Measurements from ENCODE around the gene KIF6. TPM values are rescaled to one million over a fixed set of nuclear protein-coding genes. Genes with fewer than 3 reads are reported as not detected.

The KIF6 gene
- total RNA-seq, 2 experiments from 2014 or later: not detected

GRCh38 chr6:39608652-39609345, 116.4 kb downstream of the KIF6 start:
- Mint-ChIP-seq H3K9me3 (no peaks in the 10 kb centered on the region), H3K4me3 (no peak overlapping the region), H3K27me3 (peaks cover 21% of the 10 kb centered on the region), H3K36me3 (ENCODE audit: low read depth) (no peaks in the 10 kb centered on the region), H3K27ac (no peak overlapping the region), H3K4me1 (ENCODE audit: low read depth) (no peaks in the 10 kb centered on the region)
- Histone ChIP-seq H3K9me3 (ENCODE audit: control insufficient read depth in 1 of 2, insufficient read depth in 1 of 2, low read length in 2 of 2) (no peaks in the 10 kb centered on the region), H3K27me3 (ENCODE audit: control insufficient read depth in 1 of 2, insufficient read depth in 2 of 2, low read length in 2 of 2) (no peaks in the 10 kb centered on the region), H3K4me3 (ENCODE audit: low read length) (no peak overlapping the region), H3K4me1 (ENCODE audit: insufficient read depth, low read length) (no peaks in the 10 kb centered on the region), H3K27ac (ENCODE audit: low read depth in 1 of 2, low read length in 2 of 2) (no peak overlapping the region), H3K36me3 (ENCODE audit: insufficient read depth, low read length) (no peaks in the 10 kb centered on the region)
- ATAC-seq (ENCODE audit: poor library complexity) (no peak), DNase-seq (no peak)
- TF ChIP-seq CTCF (IDR thresholded peaks at IDR 0.05): no peak
- intact Hi-C loops (cut with DNase I, micrococcal nuclease): no loop called here
- ChIA-PET CTCF (no interaction called here), POLR2A (no interaction called here)

- H3K9me3 ChIP-seq (ENCODE audit: control insufficient read depth in 1 of 2, insufficient read depth in 1 of 2, low read length in 2 of 2): no peaks in the 10 kb centered on the region
- ChIA-PET CTCF (no interaction called here), POLR2A (no interaction called here)
- no peaks in the 10 kb centered on the region for H3K36me3 Mint-ChIP-seq (ENCODE audit: low read depth)
- H3K27me3 Mint-ChIP-seq: peaks cover 31% of the 10 kb centered on the region
- H3K9me3 Mint-ChIP-seq: no peaks in the 10 kb centered on the region
- DNase-seq (no peak), ATAC-seq (ENCODE audit: poor library complexity) (no peak)
- H3K4me3 Mint-ChIP-seq: no peak overlapping the region
- intact Hi-C loops (cut with DNase I, micrococcal nuclease): no loop called here
- no peak for TF ChIP-seq CTCF (IDR thresholded peaks at IDR 0.05)
- no peak overlapping the region for H3K27ac Mint-ChIP-seq
- no peaks in the 10 kb centered on the region for H3K4me1 ChIP-seq (ENCODE audit: insufficient read depth, low read length)
- no peak overlapping the region for H3K4me3 ChIP-seq (ENCODE audit: low read length)
- no peak overlapping the region for H3K27ac ChIP-seq (ENCODE audit: low read depth in 1 of 2, low read length in 2 of 2)
- H3K4me1 Mint-ChIP-seq (ENCODE audit: low read depth): no peaks in the 10 kb centered on the region
- H3K27me3 ChIP-seq (ENCODE audit: control insufficient read depth in 1 of 2, insufficient read depth in 2 of 2, low read length in 2 of 2): no peaks in the 10 kb centered on the region
- no peaks in the 10 kb centered on the region for H3K36me3 ChIP-seq (ENCODE audit: insufficient read depth, low read length)
Measured at GRCh38 chr6:39602601-39603519, 122.3 kb downstream of the KIF6 start.

- CTCF ChIA-PET: no interaction called here
- no peak overlapping the region for H3K27ac ChIP-seq (ENCODE audit: low read depth in 1 of 2, low read length in 2 of 2)
- TF ChIP-seq CTCF (IDR thresholded peaks at IDR 0.05): no peak
- H3K27me3 ChIP-seq (ENCODE audit: control insufficient read depth in 1 of 2, insufficient read depth in 2 of 2, low read length in 2 of 2): no peaks in the 10 kb centered on the region
- no peaks in the 10 kb centered on the region for H3K9me3 Mint-ChIP-seq
- H3K27ac Mint-ChIP-seq: no peak overlapping the region
- peaks cover 36% of the 10 kb centered on the region for H3K27me3 Mint-ChIP-seq
- no peak overlapping the region for H3K4me3 Mint-ChIP-seq
- H3K36me3 ChIP-seq (ENCODE audit: insufficient read depth, low read length): no peaks in the 10 kb centered on the region
- H3K4me1 ChIP-seq (ENCODE audit: insufficient read depth, low read length): no peaks in the 10 kb centered on the region
- ATAC-seq (ENCODE audit: poor library complexity): no peak
- no peaks in the 10 kb centered on the region for H3K4me1 Mint-ChIP-seq (ENCODE audit: low read depth)
- POLR2A ChIA-PET: no interaction called here
- H3K9me3 ChIP-seq (ENCODE audit: control insufficient read depth in 1 of 2, insufficient read depth in 1 of 2, low read length in 2 of 2): no peaks in the 10 kb centered on the region
- intact Hi-C loops (cut with DNase I, micrococcal nuclease): no loop called here
- no peak for DNase-seq
- no peak overlapping the region for H3K4me3 ChIP-seq (ENCODE audit: low read length)
- H3K36me3 Mint-ChIP-seq (ENCODE audit: low read depth): no peaks in the 10 kb centered on the region
Measured at GRCh38 chr6:39599973-39600372, 125.2 kb downstream of the KIF6 start.
